A204.1 (cell line): Measurements from ENCODE around the gene ABCA10.
"Not testable (repeated sequence)": the region's sequence is repeated elsewhere in the genome, so short reads cannot be mapped to it uniquely, and the experiment has no call there.

Experiments used
- FAIRE-seq: peaks from 2 replicates; lab custom pipeline; 2012; peaks lifted over from hg19 to GRCh38; lab: Jason Lieb, UNC

The ABCA10 gene

GRCh38 chr17:69223809-69224208, 4.8 kb downstream of the ABCA10 start:
- FAIRE-seq: no peak

- FAIRE-seq: no peak
Measured at GRCh38 chr17:69222707-69223258, 5.8 kb downstream of the ABCA10 start.

GRCh38 chr17:69220098-69220497, 8.5 kb downstream of the ABCA10 start:
- no peak for FAIRE-seq

- FAIRE-seq: no peak
Measured at GRCh38 chr17:69218986-69219385, 9.6 kb downstream of the ABCA10 start.

- FAIRE-seq: no peak
Measured at GRCh38 chr17:69213059-69213813, 15.4 kb downstream of the ABCA10 start.

- no peak for FAIRE-seq
Measured at GRCh38 chr17:69208640-69209039, 20.0 kb downstream of the ABCA10 start.

GRCh38 chr17:69207151-69207550, 21.5 kb downstream of the ABCA10 start:
- FAIRE-seq: no peak

GRCh38 chr17:69198238-69198637, 30.4 kb downstream of the ABCA10 start:
- FAIRE-seq: no peak

- FAIRE-seq: not testable (repeated sequence)
Measured at GRCh38 chr17:69196105-69196653, 32.4 kb downstream of the ABCA10 start.

- no peak for FAIRE-seq
Measured at GRCh38 chr17:69192754-69193153, 35.9 kb downstream of the ABCA10 start.

- no peak for FAIRE-seq
Measured at GRCh38 chr17:69188796-69189195, 39.8 kb downstream of the ABCA10 start.

- no peak for FAIRE-seq
Measured at GRCh38 chr17:69188064-69188463, 40.6 kb downstream of the ABCA10 start.

- no peak for FAIRE-seq
Measured at GRCh38 chr17:69187294-69187693, 41.3 kb downstream of the ABCA10 start.

- no peak for FAIRE-seq
Measured at GRCh38 chr17:69179227-69179952, 49.2 kb downstream of the ABCA10 start.

- no peak for FAIRE-seq
Measured at GRCh38 chr17:69176457-69176795, 52.2 kb downstream of the ABCA10 start.

GRCh38 chr17:69175625-69176456, 52.8 kb downstream of the ABCA10 start:
- no peak for FAIRE-seq

- no peak for FAIRE-seq
Measured at GRCh38 chr17:69175262-69175624, 53.4 kb downstream of the ABCA10 start.

- no peak for FAIRE-seq
Measured at GRCh38 chr17:69173118-69173517, 55.5 kb downstream of the ABCA10 start.

- FAIRE-seq: no peak
Measured at GRCh38 chr17:69170377-69170776, 58.2 kb downstream of the ABCA10 start.

GRCh38 chr17:69168642-69169041, 60.0 kb downstream of the ABCA10 start:
- not testable (repeated sequence) for FAIRE-seq

GRCh38 chr17:69166957-69167356, 61.7 kb downstream of the ABCA10 start:
- FAIRE-seq: no peak

- FAIRE-seq: no peak
Measured at GRCh38 chr17:69164206-69164605, 64.4 kb downstream of the ABCA10 start.
